ENCODE data around the gene GKN2.

Gene GKN2

DNA sequence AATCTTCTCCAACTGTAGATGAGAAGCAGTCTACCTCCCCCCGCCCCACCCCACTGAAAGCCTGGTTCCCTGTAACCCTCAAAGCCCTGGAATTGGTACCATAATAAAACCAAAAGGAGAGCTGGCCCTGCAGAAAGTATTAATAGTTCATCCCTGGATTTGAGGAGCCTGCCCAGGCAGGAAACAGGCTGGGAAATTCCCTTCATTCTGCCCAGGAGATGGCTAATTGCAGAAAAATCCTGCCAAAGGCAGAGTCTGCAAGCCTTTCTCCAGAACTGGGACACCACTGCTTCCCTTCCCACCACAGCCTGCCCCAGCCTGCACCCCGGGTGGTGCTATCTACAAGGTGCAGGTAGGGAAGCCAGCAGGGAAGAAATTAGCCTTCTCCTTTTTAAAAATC is 16.3 kb downstream of the GKN2 start:
- no peak overlapping the region for H3K27ac ChIP-seq (ENCODE audit: low read length)
- ATAC-seq (ENCODE audit: insufficient read depth, low read depth), result no peak
- H4K20me1 ChIP-seq (ENCODE audit: insufficient read depth, low read length), result no peaks in the 10 kb centered on the region
- TF ChIP-seq EZH2 (IDR thresholded peaks at IDR 0.05; ENCODE audit: borderline replicate concordance, low read depth, low read length, severe bottlenecking), result no peak
- H2AFZ ChIP-seq (ENCODE audit: low read depth, low read length), result no peak overlapping the region
- no peaks in the 10 kb centered on the region for H3K9me3 ChIP-seq (ENCODE audit: insufficient read depth, low read length, severe bottlenecking)
- no peaks in the 10 kb centered on the region for H3K36me3 ChIP-seq (ENCODE audit: insufficient read depth, low read length)
- no peak for DNase-seq
- H3K9ac ChIP-seq (ENCODE audit: low read depth, low read length), result no peak overlapping the region
- H3K27me3 ChIP-seq (ENCODE audit: insufficient read depth, low read length, poor library complexity), result no peaks in the 10 kb centered on the region
- no peak overlapping the region for H3K4me2 ChIP-seq (ENCODE audit: insufficient read depth, low read length)
- H3K4me1 ChIP-seq (ENCODE audit: insufficient read depth, low read length), result no peaks in the 10 kb centered on the region
- no peak overlapping the region for H3K4me3 ChIP-seq (ENCODE audit: low read depth in 1 of 2, low read length in 2 of 2)
- no peaks in the 10 kb centered on the region for H3K79me2 ChIP-seq (ENCODE audit: insufficient read depth, low read length)

DNA sequence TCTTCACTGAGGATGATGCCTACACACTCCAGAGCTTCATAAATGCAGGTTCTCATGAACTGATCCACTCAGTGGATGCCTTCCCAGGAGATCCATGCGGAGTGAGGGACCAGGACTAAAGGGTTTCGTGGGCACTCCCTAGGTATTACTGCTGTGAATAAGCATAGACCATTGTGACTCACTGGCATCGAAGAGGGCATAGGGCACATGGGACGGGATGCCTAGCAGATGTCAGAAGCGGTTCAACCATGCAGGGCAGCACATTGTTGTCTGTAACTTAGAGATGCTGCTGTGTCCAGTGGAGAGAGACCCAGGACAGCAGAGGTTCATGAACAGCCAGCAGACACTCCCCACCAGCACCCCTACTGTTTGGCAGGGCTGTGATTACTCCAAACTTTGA is 17.2 kb downstream of the GKN2 start:
- Histone ChIP-seq H3K36me3 (ENCODE audit: insufficient read depth, low read length) (no peaks in the 10 kb centered on the region), H4K20me1 (ENCODE audit: insufficient read depth, low read length) (no peaks in the 10 kb centered on the region), H3K4me3 (ENCODE audit: low read depth in 1 of 2, low read length in 2 of 2) (no peak overlapping the region), H3K4me2 (ENCODE audit: insufficient read depth, low read length) (no peak overlapping the region), H3K4me1 (ENCODE audit: insufficient read depth, low read length) (no peaks in the 10 kb centered on the region), H3K9ac (ENCODE audit: low read depth, low read length) (no peak overlapping the region), H3K9me3 (ENCODE audit: insufficient read depth, low read length, severe bottlenecking) (no peaks in the 10 kb centered on the region), H3K27ac (ENCODE audit: low read length) (no peak overlapping the region), H3K79me2 (ENCODE audit: insufficient read depth, low read length) (no peaks in the 10 kb centered on the region), H2AFZ (ENCODE audit: low read depth, low read length) (no peak overlapping the region), H3K27me3 (ENCODE audit: insufficient read depth, low read length, poor library complexity) (no peaks in the 10 kb centered on the region)
- TF ChIP-seq EZH2 (IDR thresholded peaks at IDR 0.05; ENCODE audit: borderline replicate concordance, low read depth, low read length, severe bottlenecking), result no peak
- TF ChIP-seq, protein P1, sequence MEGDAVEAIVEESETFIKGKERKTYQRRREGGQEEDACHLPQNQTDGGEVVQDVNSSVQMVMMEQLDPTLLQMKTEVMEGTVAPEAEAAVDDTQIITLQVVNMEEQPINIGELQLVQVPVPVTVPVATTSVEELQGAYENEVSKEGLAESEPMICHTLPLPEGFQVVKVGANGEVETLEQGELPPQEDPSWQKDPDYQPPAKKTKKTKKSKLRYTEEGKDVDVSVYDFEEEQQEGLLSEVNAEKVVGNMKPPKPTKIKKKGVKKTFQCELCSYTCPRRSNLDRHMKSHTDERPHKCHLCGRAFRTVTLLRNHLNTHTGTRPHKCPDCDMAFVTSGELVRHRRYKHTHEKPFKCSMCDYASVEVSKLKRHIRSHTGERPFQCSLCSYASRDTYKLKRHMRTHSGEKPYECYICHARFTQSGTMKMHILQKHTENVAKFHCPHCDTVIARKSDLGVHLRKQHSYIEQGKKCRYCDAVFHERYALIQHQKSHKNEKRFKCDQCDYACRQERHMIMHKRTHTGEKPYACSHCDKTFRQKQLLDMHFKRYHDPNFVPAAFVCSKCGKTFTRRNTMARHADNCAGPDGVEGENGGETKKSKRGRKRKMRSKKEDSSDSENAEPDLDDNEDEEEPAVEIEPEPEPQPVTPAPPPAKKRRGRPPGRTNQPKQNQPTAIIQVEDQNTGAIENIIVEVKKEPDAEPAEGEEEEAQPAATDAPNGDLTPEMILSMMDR (IDR thresholded peaks at IDR 0.05; ENCODE audit: borderline replicate concordance, extremely low read depth, low read length, poor library complexity, severe bottlenecking), result no peak
- ATAC-seq (ENCODE audit: insufficient read depth, low read depth) (no peak), DNase-seq (no peak)

GRCh38 chr2:68934021-68934420 is 18.7 kb downstream of the GKN2 start:
- no peak for TF ChIP-seq EZH2 (IDR thresholded peaks at IDR 0.05; ENCODE audit: borderline replicate concordance, low read depth, low read length, severe bottlenecking)
- TF ChIP-seq, protein P1 (IDR thresholded peaks at IDR 0.05; ENCODE audit: borderline replicate concordance, extremely low read depth, low read length, poor library complexity, severe bottlenecking), result no peak
- no peaks in the 10 kb centered on the region for H3K36me3 ChIP-seq (ENCODE audit: insufficient read depth, low read length)
- H2AFZ ChIP-seq (ENCODE audit: low read depth, low read length), result no peak overlapping the region
- H3K27me3 ChIP-seq (ENCODE audit: insufficient read depth, low read length, poor library complexity), result no peaks in the 10 kb centered on the region
- no peak overlapping the region for H3K9ac ChIP-seq (ENCODE audit: low read depth, low read length)
- no peak overlapping the region for H3K4me2 ChIP-seq (ENCODE audit: insufficient read depth, low read length)
- ATAC-seq (ENCODE audit: insufficient read depth, low read depth) (no peak), DNase-seq (no peak)
- H3K79me2 ChIP-seq (ENCODE audit: insufficient read depth, low read length), result no peaks in the 10 kb centered on the region
- no peak overlapping the region for H3K27ac ChIP-seq (ENCODE audit: low read length)
- H3K4me1 ChIP-seq (ENCODE audit: insufficient read depth, low read length), result no peaks in the 10 kb centered on the region
- H4K20me1 ChIP-seq (ENCODE audit: insufficient read depth, low read length), result no peaks in the 10 kb centered on the region
- H3K9me3 ChIP-seq (ENCODE audit: insufficient read depth, low read length, severe bottlenecking), result no peaks in the 10 kb centered on the region
- no peak overlapping the region for H3K4me3 ChIP-seq (ENCODE audit: low read depth in 1 of 2, low read length in 2 of 2)

DNA sequence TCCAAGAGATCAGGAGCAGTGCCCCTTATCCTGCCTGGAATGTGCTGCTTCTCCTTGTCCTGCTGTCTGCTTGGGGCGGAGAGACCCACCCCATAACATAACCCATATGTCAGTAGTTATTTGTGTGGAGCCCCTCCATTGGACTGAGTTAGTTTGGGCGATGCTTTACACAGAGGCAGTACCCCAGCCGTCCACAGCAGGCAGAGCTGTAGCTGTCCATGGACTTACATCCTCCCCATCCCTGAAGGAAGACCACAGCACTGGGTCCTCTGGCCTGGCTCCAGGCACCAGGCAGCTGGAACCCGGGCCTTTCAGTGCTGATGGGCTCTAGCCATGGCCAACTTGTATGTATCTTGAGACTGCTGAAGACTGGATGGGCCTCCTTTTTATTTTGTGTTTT is 20.3 kb downstream of the GKN2 start:
- Histone ChIP-seq H3K79me2 (ENCODE audit: insufficient read depth, low read length) (no peaks in the 10 kb centered on the region), H3K9me3 (ENCODE audit: insufficient read depth, low read length, severe bottlenecking) (no peaks in the 10 kb centered on the region), H3K27ac (ENCODE audit: low read length) (no peak overlapping the region), H3K27me3 (ENCODE audit: insufficient read depth, low read length, poor library complexity) (no peaks in the 10 kb centered on the region), H4K20me1 (ENCODE audit: insufficient read depth, low read length) (no peaks in the 10 kb centered on the region), H3K4me1 (ENCODE audit: insufficient read depth, low read length) (no peaks in the 10 kb centered on the region), H3K4me2 (ENCODE audit: insufficient read depth, low read length) (no peak overlapping the region), H2AFZ (ENCODE audit: low read depth, low read length) (no peak overlapping the region), H3K36me3 (ENCODE audit: insufficient read depth, low read length) (no peaks in the 10 kb centered on the region), H3K9ac (ENCODE audit: low read depth, low read length) (no peak overlapping the region), H3K4me3 (ENCODE audit: low read depth in 1 of 2, low read length in 2 of 2) (no peak overlapping the region)
- DNase-seq (no peak), ATAC-seq (ENCODE audit: insufficient read depth, low read depth) (no peak)
- no peak for TF ChIP-seq EZH2 (IDR thresholded peaks at IDR 0.05; ENCODE audit: borderline replicate concordance, low read depth, low read length, severe bottlenecking)
- TF ChIP-seq, protein P1 (IDR thresholded peaks at IDR 0.05; ENCODE audit: borderline replicate concordance, extremely low read depth, low read length, poor library complexity, severe bottlenecking), result no peak
